ENCODE measurements around the gene PEX16.

Gene PEX16

GRCh38 chr11:45869551-45869950, 48.1 kb downstream of the PEX16 start:
- Mint-ChIP-seq H3K4me1 (ENCODE audit: low read depth) (no peaks in the 10 kb centered on the region), H3K27me3 (no peaks in the 10 kb centered on the region), H3K4me3 (no peak overlapping the region), H3K36me3 (peaks cover 13% of the 10 kb centered on the region), H3K9me3 (ENCODE audit: low read depth) (no peaks in the 10 kb centered on the region), H3K27ac (no peak overlapping the region)

GRCh38 chr11:45864041-45864440, 53.6 kb downstream of the PEX16 start:
- no peaks in the 10 kb centered on the region for H3K9me3 Mint-ChIP-seq (ENCODE audit: low read depth)
- H3K36me3 Mint-ChIP-seq: peaks cover 9% of the 10 kb centered on the region

GRCh38 chr11:45860764-45861510, 56.7 kb downstream of the PEX16 start:
- H3K27ac Mint-ChIP-seq: no peak overlapping the region
- no peaks in the 10 kb centered on the region for H3K27me3 Mint-ChIP-seq

More at GRCh38 chr11:45864041-45864440, 53.6 kb downstream of the PEX16 start:
- H3K27me3 Mint-ChIP-seq: no peaks in the 10 kb centered on the region
- H3K4me3 Mint-ChIP-seq: no peak overlapping the region
- H3K27ac Mint-ChIP-seq: no peak overlapping the region
- H3K4me1 Mint-ChIP-seq (ENCODE audit: low read depth): no peaks in the 10 kb centered on the region

GRCh38 chr11:45860348-45860747, 57.3 kb downstream of the PEX16 start:
- Mint-ChIP-seq H3K9me3 (ENCODE audit: low read depth) (no peaks in the 10 kb centered on the region), H3K4me3 (no peak overlapping the region), H3K36me3 (peaks cover 10% of the 10 kb centered on the region), H3K27me3 (no peaks in the 10 kb centered on the region), H3K27ac (no peak overlapping the region), H3K4me1 (ENCODE audit: low read depth) (peaks cover 2% of the 10 kb centered on the region)

More at GRCh38 chr11:45860764-45861510, 56.7 kb downstream of the PEX16 start:
- Mint-ChIP-seq H3K4me1 (ENCODE audit: low read depth) (no peaks in the 10 kb centered on the region), H3K9me3 (ENCODE audit: low read depth) (no peaks in the 10 kb centered on the region), H3K36me3 (peaks cover 10% of the 10 kb centered on the region), H3K4me3 (no peak overlapping the region)

Data from activated naive CD8-positive, alpha-beta T cell (primary cell).